ENCODE measurements around the gene PHACTR1. TPM values are rescaled to one million over a fixed set of nuclear protein-coding genes. Genes with fewer than 3 reads are reported as not detected.

The PHACTR1 gene
- total and polyA plus RNA-seq, 9 of the 15 experiments (the other 6 are each of a cell fraction or from before 2014, with no cell fraction given): 11.5 to 32.6 (median 22.0) TPM

- in situ Hi-C loops (cut with MboI) (no loop called here), intact Hi-C loops (cut with micrococcal nuclease) (no loop called here)
- Histone ChIP-seq H3K9ac (ENCODE audit: insufficient read depth in 1 of 2, low read depth in 2 of 2, low read length in 2 of 2) (no peak overlapping the region), H3K4me2 (ENCODE audit: insufficient read depth, low read length) (no peak overlapping the region), H4K20me1 (replicated peaks; ENCODE audit: control insufficient read depth, insufficient read depth, low read length) (no peaks in the 10 kb centered on the region), H3K27ac (ENCODE audit: extremely low read depth, low read depth, low read length) (no peak overlapping the region), H3K4me1 (replicated peaks in 1 of 2; ENCODE audit: control insufficient read depth in 2 of 2, insufficient read depth in 2 of 2, low read length in 2 of 2) (peaks cover 0 to 5% of the 10 kb centered on the region in 2 experiments; a peak in 2 of 5 replicates), H3K79me2 (ENCODE audit: control insufficient read depth, insufficient read depth, low read length) (no peaks in the 10 kb centered on the region), H3K9me1 (ENCODE audit: control insufficient read depth, insufficient read depth, low read length) (no peaks in the 10 kb centered on the region), H3K36me3 (ENCODE audit: control insufficient read depth, insufficient read depth, low read length) (no peaks in the 10 kb centered on the region), H3K27me3 (ENCODE audit: control insufficient read depth in 2 of 2, insufficient read depth in 2 of 2, low read length in 2 of 2) (no peaks in the 10 kb centered on the region; a peak in 2 of 5 replicates), H2AFZ (ENCODE audit: low read depth, low read length) (no peak overlapping the region; the same call in 1 of the 2 replicates), H3K9me3 (replicated peaks; ENCODE audit: control insufficient read depth, insufficient read depth, low read depth, low read length) (no peaks in the 10 kb centered on the region), H3K4me3 (no peak overlapping the region)
- BruUV-seq (replicated peaks): no TSS peak
- no peak for FAIRE-seq
- CTCF ChIA-PET (ENCODE audit: low intra/inter-chr PET ratio): no interaction called here
- no peak for TF ChIP-seq VEZF1 (CRISPR knock-in tag; IDR thresholded peaks at IDR 0.05)
- TF ChIP-seq ERF (CRISPR knock-in tag; IDR thresholded peaks at IDR 0.05): no peak
- no peak for TF ChIP-seq CEBPG (CRISPR knock-in tag; IDR thresholded peaks at IDR 0.05)
- peak; percentile 32 to 61; a peak in 3 of 4 replicates for TF ChIP-seq CEBPG (tag; conservative IDR thresholded peaks at IDR 0.05 in 1 of 2, IDR thresholded peaks at IDR 0.05 in 1 of 2)
- TF ChIP-seq CEBPB (tag; IDR thresholded peaks at IDR 0.05): peak; percentile 75
- POLR2A ChIA-PET: interaction anchor here (0.6 to 1.2 kb wide), 3 partner anchors 11 to 47 kb away, joined by 3 to 4 read pairs (median 3); no protein-coding TSS in a partner anchor
- WGBS (ENCODE audit: insufficient coverage, low coverage, missing lambda C conversion rate): 68% methylated on average over 6 of the region's 6 CpGs
- no peak for DNase-seq (ENCODE audit: extremely low read depth in 1 of 4, low spot score in 3 of 4)
- ATAC-seq: peak; percentile 10; the same call in 1 of the 3 replicates
Observed at GRCh38 chr6:13250703-13251102, 534.1 kb downstream of the PHACTR1 start.
